GM19238 (cell line): ENCODE data around the gene TRIP13.
"Not testable (repeated sequence)": the region's sequence is repeated elsewhere in the genome, so short reads cannot be mapped to it uniquely, and the experiment has no call there.

ENCODE experiments used
- DNase-seq: peaks from one replicate; pipeline ENCODE4 v3.0.0; 2011; ENCODE audit warnings: low spot score; ENCODE audit not compliant: insufficient read length

Gene TRIP13

DNA sequence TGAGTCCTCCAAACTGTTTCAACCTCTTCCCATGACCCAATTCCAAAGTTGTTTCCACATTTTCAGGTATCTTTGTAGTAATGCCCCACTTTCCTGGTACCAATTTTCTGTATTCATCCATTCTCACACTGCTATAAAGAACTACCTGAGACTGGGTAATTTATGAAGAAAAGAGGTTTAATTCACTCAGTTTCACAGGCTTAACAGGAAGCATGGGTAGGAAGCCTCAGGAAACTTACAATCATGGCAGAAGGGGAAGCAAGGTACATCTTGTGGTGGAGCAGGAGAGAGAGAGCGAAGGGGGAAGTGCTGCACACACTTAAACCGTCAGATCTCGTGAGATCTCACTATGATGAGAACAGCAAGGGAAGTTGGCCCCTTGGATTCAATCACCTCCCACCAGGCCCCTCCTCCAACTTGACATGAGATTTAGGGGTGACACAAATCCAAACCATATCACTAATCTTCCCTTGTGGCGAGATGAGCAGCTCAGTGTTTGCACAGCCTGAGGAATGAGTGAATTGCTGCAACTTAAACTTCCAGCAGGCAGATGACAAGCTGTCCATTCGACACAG is 42.9 kb downstream of the TRIP13 start:
- DNase-seq = no peak

- no peak for DNase-seq
Measured at GRCh38 chr5:936149-937144, 43.8 kb downstream of the TRIP13 start.

- no peak for DNase-seq
Measured at GRCh38 chr5:937151-937924, 44.7 kb downstream of the TRIP13 start.

- no peak for DNase-seq
Measured at GRCh38 chr5:939368-939767, 46.7 kb downstream of the TRIP13 start.

DNA sequence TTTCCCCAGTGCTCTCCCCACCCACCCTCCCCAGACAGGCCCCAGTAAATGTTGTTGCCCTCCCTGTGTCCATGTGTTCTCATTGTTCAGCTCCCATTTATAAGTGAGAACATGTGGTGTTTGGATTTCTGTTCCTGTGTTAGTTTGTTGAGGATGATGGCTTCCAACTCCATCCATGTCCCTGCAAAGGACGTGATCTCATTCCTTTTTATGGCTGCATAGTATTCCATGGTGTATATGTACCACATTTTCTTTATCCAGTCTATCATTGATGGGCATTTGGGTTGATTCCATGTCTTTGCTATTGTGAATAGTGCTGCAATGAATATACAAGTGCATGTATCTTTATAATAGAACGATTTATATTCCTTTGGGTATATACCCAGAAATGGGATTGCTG is 48.1 kb downstream of the TRIP13 start:
- not testable (repeated sequence) for DNase-seq

GRCh38 chr5:943201-943917 is 50.7 kb downstream of the TRIP13 start:
- no peak for DNase-seq

DNA sequence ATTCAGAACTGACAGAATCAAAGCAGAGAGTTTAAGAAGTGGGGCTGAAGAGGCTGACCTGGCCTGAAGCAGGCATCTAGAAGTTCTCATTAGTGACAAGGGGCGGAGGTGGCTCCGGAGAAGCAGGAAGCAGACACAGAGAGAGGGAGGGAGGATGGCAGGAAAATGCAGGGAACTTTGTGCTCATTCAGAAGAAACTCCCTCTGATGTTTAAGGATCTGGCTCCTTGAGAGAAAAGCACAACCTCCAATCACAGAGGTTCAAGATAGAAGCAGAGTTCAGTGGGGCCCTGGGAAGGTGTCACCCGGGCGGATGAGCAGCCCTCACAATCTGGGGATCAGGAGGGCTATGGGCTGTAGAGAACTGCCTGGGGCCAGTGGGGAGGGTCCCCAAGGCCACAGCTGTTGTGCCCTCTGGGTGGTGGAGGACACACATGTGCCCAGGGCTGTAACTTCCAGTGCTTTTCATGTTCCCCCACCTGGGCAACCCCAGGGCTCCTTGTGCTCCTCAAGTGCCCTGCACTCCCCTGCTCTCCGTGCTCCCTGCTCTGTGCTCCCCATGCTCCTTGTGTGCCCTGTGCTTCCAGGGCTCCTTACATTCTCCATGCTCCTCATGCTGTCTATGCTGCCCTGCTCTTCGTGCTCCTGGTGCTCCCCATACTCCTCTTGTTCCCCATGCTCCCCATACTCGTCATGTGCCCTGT is 51.4 kb downstream of the TRIP13 start:
- no peak for DNase-seq

- no peak for DNase-seq
Measured at GRCh38 chr5:944621-944927, 51.9 kb downstream of the TRIP13 start.

GRCh38 chr5:944992-945685 is 52.5 kb downstream of the TRIP13 start:
- no peak for DNase-seq

DNA sequence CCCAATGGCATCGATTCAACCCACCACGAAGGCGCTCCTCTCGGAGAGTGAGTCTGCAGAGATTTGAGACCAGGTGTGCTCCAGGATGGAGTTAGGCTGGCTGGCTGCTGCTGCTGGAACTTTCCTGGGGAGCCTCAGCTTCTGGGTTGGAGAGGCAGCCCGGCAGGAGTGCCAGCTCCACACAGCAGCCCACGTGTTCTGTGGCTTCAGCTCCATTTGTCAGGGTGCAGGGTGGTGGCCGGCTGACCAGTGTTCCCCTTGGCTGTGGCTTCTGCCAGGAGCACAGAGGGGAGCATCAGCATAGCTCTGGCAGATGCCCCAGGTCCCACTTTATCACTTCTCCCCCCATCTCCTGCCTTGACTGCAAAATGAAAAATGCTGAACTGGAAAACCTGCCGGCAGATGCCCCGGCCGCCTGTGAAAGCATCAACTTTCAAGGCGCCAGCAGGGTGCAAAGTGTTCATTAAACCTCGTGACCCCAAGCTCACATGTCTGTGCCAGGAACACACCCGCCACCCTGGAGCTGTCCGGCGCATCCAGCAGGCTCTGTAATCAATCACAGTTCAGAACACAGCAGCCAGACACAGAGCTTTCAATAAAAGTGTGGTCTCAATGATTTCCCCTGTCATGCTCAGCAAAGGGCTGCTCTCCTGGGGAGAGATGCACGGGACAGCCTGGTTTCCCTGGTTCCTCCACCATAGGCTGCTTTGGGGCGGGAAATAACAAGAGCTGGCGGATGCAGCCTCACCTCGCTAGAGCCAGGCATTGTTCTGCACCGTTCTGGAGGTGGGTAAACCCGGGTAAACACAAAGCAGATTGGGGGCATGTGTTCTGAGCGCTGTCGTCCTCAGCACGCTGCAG is 53.2 kb downstream of the TRIP13 start:
- DNase-seq = no peak

- no peak for DNase-seq
Measured at GRCh38 chr5:946720-947625, 54.3 kb downstream of the TRIP13 start.

DNA sequence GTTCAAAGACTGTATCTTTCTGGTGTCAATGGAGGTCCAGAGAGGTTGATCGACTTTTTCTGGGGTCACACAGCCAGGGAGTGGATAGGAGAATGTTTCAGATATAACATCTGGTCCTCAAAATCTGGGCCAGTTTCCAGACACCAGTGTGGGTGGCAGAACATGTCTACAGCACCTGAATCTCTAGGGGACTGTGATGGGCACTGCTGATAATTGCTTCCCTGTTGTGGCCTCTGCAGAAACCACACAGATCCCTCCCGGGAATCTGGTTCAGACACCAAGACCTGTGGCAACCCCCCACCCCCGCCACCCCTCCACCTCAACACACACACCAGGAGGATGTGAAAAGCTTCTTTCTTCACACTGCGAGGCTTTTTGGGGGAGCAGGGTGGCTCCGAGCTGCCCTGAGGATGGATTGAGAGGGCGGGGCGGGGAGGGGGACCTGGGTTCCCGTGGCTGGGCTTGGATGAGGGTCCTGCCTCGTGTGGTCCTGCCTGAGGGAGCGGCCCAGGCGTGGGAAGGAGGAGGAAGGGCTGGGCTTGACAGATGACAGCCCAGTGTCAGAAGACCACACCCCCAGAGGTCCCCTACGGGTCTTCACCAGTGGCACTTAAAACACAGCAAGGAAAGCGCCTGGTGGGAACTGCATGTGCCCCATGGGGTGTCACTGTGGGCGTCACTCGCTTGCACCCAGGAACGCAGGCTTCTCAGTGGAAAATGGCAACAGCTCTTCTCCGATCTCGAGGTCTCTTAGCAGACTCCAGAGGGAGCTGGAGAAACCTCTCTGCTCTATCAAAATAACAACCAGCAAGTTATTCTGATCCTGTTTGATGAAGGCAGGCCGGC is 55.2 kb downstream of the TRIP13 start:
- DNase-seq = no peak

DNA sequence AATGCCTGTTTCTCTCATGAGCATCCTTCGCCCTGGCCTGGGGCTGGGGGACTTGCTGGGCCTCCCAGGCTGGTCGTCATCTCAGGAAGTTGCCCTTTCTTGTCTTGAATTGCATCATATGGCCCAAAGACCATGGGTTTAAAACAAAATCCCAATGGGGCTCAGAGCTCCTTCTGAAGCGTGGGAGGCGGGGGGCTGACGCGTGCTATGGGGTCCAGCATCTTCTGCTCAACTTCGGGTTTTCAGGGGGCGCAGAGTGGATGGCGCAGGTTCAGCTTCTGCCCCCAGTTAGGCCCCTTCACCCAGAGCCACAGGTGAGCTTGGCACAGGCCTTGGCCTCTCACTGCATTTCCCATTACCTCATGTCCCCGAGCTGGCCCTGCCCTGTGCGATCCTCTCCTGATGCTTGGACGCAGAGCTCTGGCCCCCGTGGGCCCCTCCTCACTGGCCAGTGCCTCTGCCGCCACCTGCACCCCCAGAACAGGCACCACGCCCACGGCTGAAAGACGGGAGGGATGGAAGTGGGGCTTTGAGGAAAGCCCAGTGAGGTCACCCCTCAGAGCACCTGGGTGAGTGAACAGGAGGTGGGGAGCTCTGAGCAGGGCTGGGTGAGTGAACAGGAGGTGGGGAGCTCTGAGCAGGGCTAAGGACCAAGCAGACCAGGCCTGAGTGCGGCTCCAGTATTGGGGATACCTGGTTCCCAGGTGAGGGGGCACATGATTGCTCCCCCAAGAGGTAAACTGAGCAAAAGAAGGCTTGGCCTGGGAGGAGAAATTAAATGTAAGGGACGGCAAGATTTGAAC is 56.0 kb downstream of the TRIP13 start:
- no peak for DNase-seq

GRCh38 chr5:949275-949543 is 56.5 kb downstream of the TRIP13 start:
- DNase-seq = no peak

DNA sequence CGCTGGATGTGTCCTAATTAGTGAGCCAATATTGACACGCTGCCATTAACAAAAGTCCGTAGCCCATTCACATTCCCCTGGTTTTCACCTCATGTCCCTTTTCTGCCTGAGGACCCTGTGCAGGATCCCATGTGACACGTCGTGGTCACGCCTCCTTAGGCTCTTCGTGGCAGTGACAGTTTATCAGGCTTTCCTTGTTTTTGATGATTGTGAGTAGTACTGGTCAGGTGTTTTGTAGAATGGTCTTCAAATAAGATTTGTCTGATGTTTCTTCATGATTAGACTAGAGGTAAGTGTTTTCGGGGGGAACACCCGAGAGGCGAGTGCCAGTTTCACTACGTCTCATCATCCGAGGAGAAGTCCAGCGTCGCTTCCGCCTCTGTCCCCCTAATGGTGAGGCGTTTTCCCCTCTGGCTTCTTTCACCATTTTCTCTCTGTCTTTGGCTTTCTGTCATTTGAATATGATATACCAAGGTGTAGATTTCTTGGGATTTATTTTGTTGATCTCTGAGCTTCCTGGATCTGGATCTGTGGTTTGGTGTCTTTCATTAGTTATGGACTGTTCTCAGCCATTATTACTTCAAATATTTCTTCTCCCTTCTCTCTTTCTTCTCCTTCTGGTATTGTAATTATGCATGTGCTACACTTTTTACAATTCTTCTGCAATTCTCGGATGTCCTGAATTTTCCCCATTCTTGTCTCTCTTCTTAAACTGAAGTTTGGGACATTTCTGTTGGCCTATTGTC is 57.3 kb downstream of the TRIP13 start:
- DNase-seq = no peak

- no peak for DNase-seq
Measured at GRCh38 chr5:951940-952596, 59.4 kb downstream of the TRIP13 start.
